Kidney tubule cell (primary cell): ENCODE data around the gene NTRK2.

Experiments used
- DNase-seq: peaks from one replicate; pipeline ENCODE4 v3.0.0-alpha.2; 2018; ENCODE audit warnings: low spot score

The NTRK2 gene

DNA sequence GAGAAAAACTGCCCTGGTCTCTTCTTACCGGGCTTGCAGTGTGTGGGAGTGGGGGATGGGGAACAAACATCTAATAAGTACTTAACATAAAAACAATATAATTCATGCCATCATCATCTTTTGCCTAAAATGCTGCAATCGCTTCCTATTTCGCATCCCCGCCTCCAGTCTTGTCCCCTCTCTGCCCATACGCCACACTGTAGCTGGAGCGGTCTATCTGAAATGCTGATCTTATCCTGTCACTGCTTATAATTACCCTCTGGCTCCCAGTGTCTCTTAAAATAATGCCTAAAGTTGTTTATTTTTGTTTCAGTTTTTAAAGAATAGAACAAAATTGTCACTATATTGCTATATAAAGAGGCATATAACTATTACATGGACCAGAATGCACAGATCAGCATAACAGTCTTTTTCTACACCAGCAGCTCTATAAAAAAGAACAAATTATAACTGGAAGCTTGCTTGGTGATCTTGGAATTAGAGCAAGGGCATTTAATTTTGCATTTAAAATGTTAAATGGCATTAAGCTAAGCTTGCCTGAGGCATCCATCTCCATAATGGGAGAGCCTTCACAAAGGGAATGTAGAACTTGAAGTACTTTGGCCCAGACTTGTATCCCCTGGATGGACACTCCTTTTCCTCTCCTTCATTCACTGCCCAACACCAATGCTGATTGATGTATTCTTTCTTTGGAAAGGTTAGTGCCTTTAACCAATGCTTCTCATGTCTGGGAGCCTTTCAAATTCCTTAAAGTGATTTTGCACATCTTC, 12.2 kb downstream of the NTRK2 start:
- no peak for DNase-seq

GRCh38 chr9:84686068-84686467, 16.5 kb downstream of the NTRK2 start:
- no peak for DNase-seq

GRCh38 chr9:84688956-84689355, 19.4 kb downstream of the NTRK2 start:
- DNase-seq = no peak

DNA sequence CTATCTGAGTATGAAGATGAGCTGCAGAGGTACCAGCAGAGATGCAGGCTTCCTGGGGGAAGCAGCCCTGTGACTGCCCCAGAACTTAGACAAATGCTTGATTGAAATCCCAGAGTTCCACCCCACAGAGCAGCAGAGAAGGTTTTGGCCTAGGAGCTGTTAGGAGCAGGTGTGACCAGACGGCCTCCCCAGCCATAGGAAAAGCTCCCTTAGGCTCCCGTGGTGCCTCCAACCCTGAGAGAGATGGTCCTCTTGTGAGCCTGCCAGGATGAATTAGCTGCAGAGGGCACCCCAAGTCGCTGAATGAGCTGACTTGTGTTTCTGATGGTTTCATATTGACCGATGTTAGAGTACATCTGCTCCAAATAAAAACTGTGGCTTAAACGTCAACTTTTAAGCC, 22.1 kb downstream of the NTRK2 start:
- DNase-seq = no peak

- no peak for DNase-seq
Measured at GRCh38 chr9:84694248-84694647, 24.7 kb downstream of the NTRK2 start.

DNA sequence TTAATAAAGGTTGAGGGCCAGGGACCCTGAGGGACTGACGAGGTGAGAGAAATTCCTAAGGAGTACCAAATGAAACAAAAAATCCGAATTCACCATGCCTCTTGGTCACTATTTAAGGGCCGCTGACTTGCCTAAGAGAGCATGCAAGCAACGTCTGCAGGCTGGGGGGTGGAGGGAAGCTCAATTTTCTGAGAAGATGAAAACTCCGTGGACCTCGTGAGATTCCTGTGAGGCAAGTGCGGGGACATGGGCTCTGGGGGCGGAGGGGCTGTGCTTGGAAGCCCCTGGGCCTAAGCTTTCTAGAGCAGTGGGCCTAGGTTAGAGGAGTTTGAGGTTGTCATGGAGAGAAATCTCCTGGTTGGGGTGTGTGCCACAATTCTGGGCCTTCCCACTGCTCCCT, 27.5 kb downstream of the NTRK2 start:
- no peak for DNase-seq

- DNase-seq = peak; percentile 68
Measured at GRCh38 chr9:84697509-84698114, 28.1 kb downstream of the NTRK2 start.

GRCh38 chr9:84698323-84698722, 28.8 kb downstream of the NTRK2 start:
- DNase-seq = no peak

- no peak for DNase-seq
Measured at GRCh38 chr9:84699984-84700383, 30.5 kb downstream of the NTRK2 start.

GRCh38 chr9:84701801-84702200, 32.3 kb downstream of the NTRK2 start:
- peak; percentile 88 for DNase-seq

GRCh38 chr9:84702471-84702870, 32.9 kb downstream of the NTRK2 start:
- DNase-seq = no peak

GRCh38 chr9:84703793-84704192, 34.3 kb downstream of the NTRK2 start:
- no peak for DNase-seq

DNA sequence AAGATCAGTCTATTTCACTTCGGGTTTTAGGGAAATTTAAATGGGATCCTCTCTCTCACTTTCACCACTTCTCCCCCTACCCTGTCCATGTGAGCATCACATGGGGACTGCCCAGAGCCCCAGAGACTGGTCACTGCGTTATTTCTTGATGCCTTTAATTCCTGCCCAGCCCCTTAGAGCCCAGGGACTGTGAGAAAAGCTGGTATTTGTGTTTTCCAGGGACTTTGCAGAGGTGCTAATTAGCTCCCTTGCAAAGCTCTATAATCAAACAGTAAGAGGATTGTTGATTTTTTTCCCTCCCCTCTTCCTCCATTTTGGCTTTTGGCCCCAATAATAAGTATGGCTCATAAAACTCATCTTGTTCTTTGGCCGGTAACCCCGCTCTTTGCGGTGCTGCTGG, 35.6 kb downstream of the NTRK2 start:
- DNase-seq = no peak

DNA sequence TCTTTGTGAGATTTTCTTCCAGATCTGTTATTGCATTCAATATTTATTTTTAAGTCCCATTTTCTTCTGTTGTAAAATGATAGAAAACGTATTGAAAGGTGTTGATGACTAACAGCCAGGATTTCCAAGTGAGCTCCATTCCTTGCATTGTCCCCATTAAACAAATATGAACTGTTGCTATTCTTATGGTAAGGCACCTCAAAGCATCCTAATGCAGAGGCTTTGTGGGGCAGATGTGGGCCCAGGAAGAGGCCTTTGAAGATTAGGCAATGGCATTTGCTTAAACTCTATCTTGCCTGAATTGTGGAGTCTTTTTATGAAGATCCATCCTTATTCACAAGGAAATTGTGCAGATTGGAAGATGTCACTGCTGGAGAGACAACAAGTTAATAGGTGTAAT, 38.9 kb downstream of the NTRK2 start:
- DNase-seq = no peak

DNA sequence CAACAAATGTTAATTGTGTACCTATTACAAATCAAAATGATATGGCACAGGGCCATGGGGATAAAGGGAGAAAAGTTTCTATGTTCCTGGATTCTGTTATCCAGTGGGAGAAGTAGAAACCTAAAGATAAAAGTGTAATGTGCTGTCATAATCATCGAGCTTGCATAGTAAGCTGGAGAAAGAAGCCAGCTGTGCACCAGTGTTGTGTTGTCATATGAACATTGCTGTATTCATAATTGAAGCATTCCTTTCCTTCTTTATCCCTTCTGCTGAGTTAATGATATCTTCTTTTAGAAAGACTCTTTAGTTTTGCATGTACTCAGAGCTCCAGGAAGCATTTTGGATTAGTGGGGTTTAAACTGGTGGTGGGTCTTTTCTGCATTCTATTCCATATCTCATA, 39.5 kb downstream of the NTRK2 start:
- no peak for DNase-seq

DNA sequence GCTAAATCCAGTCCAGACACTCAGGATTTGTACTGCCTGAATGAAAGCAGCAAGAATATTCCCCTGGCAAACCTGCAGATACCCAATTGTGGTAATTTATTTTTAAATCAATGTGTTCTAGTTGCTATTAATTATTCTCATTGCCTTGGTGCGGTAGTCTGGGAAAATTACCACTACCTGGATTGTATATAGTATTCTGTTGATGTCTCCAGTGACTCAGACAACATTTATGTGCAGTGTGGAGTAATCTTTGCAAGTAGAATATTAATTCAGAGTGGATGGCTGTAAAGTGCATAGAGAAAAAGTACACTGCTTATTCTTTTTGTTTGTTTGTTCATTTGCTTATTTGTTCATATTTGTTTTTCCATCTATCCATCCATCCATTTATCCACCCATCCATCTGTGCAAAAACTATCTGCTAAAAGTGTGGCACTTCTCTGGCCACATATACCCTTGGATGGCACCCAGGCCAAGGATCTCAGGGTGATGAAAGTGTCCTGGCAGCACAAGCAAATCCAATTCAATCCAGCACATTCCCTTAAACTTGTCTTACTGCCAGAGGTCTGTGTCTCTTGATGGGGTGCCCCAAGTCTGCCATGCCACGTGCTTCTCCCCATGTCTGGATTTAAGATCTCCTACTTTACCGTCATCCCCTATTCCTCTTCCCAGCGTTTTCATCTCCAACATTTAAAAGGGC, 41.3 kb downstream of the NTRK2 start:
- DNase-seq = peak; percentile 46

- peak; percentile 78 for DNase-seq
Measured at GRCh38 chr9:84711398-84711777, 41.9 kb downstream of the NTRK2 start.

DNA sequence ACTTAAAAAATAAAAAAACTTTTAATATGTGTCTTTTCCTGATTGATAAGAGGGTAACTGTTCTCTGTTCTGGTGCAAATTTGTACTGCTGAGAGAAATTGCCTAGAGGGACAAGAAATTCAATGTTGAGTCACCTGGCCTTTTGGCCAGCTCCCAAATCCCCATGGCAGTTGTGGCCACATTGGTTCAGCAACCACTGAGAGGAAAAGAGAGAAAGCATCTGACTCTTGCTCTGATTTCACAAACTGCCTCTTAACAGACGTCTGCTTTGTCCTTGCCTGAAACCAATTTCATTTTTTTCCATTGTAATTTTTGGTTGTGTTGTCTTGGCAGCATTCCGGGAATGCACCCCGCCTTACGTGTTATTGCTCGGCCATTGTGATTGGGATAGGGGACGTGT, 42.4 kb downstream of the NTRK2 start:
- DNase-seq = peak; percentile 89

DNA sequence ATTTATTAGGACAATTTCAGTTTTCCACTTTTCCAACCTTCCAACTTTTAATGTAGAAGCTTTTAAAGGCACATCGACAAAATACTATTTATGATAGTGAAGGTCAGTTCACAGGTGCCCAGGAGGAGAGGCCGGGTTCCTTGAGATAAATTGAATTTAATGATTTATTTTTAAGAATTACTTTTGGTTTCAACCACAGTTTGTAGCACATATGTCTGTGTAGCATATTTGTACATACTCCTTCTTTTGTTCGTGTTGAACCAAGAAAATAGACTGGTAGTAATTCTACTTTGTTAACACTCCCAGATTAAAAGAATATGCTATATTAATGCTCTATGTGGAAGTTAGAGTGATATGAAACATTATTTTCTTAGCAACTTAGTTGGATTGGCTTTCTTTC, 46.7 kb downstream of the NTRK2 start:
- DNase-seq = no peak

GRCh38 chr9:84718476-84718875, 48.9 kb downstream of the NTRK2 start:
- no peak for DNase-seq

GRCh38 chr9:84722388-84722989, 53.0 kb downstream of the NTRK2 start:
- DNase-seq = no peak

- no peak for DNase-seq
Measured at GRCh38 chr9:84723426-84723825, 53.9 kb downstream of the NTRK2 start.

DNA sequence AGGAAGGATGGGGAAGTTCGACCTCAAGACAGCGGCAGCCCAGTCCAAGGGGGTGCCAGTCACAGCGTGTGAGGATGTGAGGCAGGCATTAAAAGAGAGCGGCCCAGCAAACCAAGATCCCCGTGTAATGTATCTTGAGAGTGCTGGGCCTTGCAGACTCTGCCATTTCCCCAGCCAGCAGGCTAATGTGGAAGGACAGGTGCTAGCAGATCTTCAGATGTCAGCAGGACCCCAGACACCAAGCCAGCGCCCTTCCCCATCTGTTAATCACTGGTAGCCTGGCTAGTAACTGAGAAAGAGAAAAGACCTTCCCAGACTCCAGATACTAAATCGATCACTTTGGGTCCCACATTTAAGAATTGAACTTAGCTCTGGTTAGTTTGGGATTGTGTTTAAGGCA, 62.2 kb downstream of the NTRK2 start:
- no peak for DNase-seq
